ENCODE measurements around the gene AFF3.

GRCh38 chr2:99875627-99876201, 266.7 kb downstream of the AFF3 start:
- no peak for TF ChIP-seq POLR2A (IDR thresholded peaks at IDR 0.05; ENCODE audit: low read depth, low read length)
- TF ChIP-seq GATA2 (IDR thresholded peaks at IDR 0.05; ENCODE audit: insufficient read depth, insufficient read length, low read depth, low read length), result no peak
- TF ChIP-seq CTCF (IDR thresholded peaks at IDR 0.05; ENCODE audit: extremely low read depth in 1 of 2, insufficient read depth in 1 of 2, low read depth in 1 of 2, low read length in 2 of 2), result no peak
- no peak for TF ChIP-seq EZH2 (IDR thresholded peaks at IDR 0.05; ENCODE audit: borderline replicate concordance, low read depth, low read length, severe bottlenecking)
- no peak for TF ChIP-seq MAX (IDR thresholded peaks at IDR 0.05; ENCODE audit: insufficient read depth, insufficient read length)
- TF ChIP-seq POLR2AphosphoS5 (IDR thresholded peaks at IDR 0.05; ENCODE audit: insufficient read depth, low read depth, low read length), result no peak
- TF ChIP-seq FOS (IDR thresholded peaks at IDR 0.05; ENCODE audit: borderline replicate concordance, insufficient read depth, low read length), result no peak
- TF ChIP-seq MYC (IDR thresholded peaks at IDR 0.05; ENCODE audit: low read depth, low read length), result no peak
